ENCODE measurements around the gene SHH. TPM values are rescaled to one million over a fixed set of nuclear protein-coding genes. Genes with fewer than 3 reads are reported as not detected.

SHH gene
- total RNA-seq, 1 experiment from 2014 or later: 4.7 TPM

DNA sequence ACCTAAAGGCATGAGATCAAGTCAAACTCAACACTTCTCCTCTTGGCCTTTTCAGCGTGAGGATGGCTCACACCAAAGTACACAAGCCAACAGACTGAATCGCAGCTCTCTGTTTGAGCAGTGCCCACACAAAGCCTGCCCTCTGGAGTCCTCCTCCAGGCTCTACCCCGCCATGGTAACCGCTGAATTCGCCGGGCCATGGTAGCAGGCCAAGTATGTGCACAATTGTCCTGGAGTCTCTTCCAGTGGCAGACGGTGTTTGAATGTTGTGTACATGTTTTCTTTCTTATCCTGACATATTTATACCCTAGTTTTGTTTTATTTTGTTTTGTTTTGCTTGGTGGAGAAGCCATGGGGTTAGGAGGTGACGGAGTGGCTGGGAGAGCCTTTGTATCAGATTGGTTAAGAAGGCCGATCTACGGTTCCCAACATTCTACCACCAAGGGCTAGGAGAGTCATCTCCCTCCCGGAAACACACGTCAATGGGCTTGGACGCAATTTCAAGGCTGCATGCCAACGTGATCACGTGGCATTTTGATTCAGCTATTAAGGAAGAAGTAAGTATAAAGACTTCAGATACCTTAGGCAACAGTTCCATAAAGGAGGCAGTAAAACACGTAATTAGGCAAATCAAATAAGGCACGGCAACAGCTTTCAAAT lies 12.1 kb upstream of the SHH start:
- H3K4me1 Mint-ChIP-seq (ENCODE audit: low read depth, unreplicated experiment): no peaks in the 10 kb centered on the region
- ChIA-PET POLR2A (no interaction called here), CTCF (no interaction called here)
- no peaks in the 10 kb centered on the region for H3K27me3 Mint-ChIP-seq (ENCODE audit: insufficient read depth, unreplicated experiment)
- no peak overlapping the region for H3K27ac Mint-ChIP-seq (ENCODE audit: unreplicated experiment)
- no peak for TF ChIP-seq CTCF (IDR thresholded peaks at IDR 0.05; ENCODE audit: insufficient read depth in 1 of 2, low read depth in 1 of 2, low read length in 1 of 2, severe bottlenecking in 1 of 2, unreplicated experiment in 1 of 2)
- no peak for DNase-seq
- BruUV-seq (replicated peaks): no TSS peak
- H3K4me3 Mint-ChIP-seq (ENCODE audit: unreplicated experiment): no peak overlapping the region
- intact Hi-C loops (cut with micrococcal nuclease; ENCODE audit: unreplicated experiment): no loop called here
- Histone ChIP-seq H3K36me3 (ENCODE audit: control insufficient read depth, insufficient read depth, low read length) (no peaks in the 10 kb centered on the region), H3K4me1 (peaks cover 4% of the 10 kb centered on the region; the same call in 1 of the 2 replicates), H3K4me3 (ENCODE audit: low read depth, low read length) (no peak overlapping the region), H3K27me3 (replicated peaks; ENCODE audit: control insufficient read depth, insufficient read depth, low read length) (no peaks in the 10 kb centered on the region), H3K9me3 (no peaks in the 10 kb centered on the region)
- H3K36me3 Mint-ChIP-seq (ENCODE audit: insufficient read depth, unreplicated experiment): no peaks in the 10 kb centered on the region
- H3K9me3 Mint-ChIP-seq (ENCODE audit: unreplicated experiment): no peaks in the 10 kb centered on the region

- no peaks in the 10 kb centered on the region for H3K27me3 Mint-ChIP-seq (ENCODE audit: insufficient read depth, unreplicated experiment)
- H3K4me3 Mint-ChIP-seq (ENCODE audit: unreplicated experiment): no peak overlapping the region
- no peaks in the 10 kb centered on the region for H3K36me3 Mint-ChIP-seq (ENCODE audit: insufficient read depth, unreplicated experiment)
- ChIA-PET POLR2A (no interaction called here), CTCF (interaction anchor here (1.0 kb wide), 1 partner anchor 236 kb away, joined by 3 read pairs; no protein-coding TSS in a partner anchor)
- H3K4me1 ChIP-seq: peaks cover 4% of the 10 kb centered on the region; the same call in 1 of the 2 replicates
- H3K27ac Mint-ChIP-seq (ENCODE audit: unreplicated experiment): no peak overlapping the region
- no peaks in the 10 kb centered on the region for H3K9me3 ChIP-seq
- no peaks in the 10 kb centered on the region for H3K27me3 ChIP-seq (replicated peaks; ENCODE audit: control insufficient read depth, insufficient read depth, low read length)
- H3K4me3 ChIP-seq (ENCODE audit: low read depth, low read length): no peak overlapping the region
- H3K36me3 ChIP-seq (ENCODE audit: control insufficient read depth, insufficient read depth, low read length): no peaks in the 10 kb centered on the region
- no peaks in the 10 kb centered on the region for H3K4me1 Mint-ChIP-seq (ENCODE audit: low read depth, unreplicated experiment)
- BruUV-seq (replicated peaks): no TSS peak
- intact Hi-C loops (cut with micrococcal nuclease; ENCODE audit: unreplicated experiment): no loop called here
- no peak for TF ChIP-seq CTCF (IDR thresholded peaks at IDR 0.05; ENCODE audit: insufficient read depth in 1 of 2, low read depth in 1 of 2, low read length in 1 of 2, severe bottlenecking in 1 of 2, unreplicated experiment in 1 of 2)
- DNase-seq: no peak
- no peaks in the 10 kb centered on the region for H3K9me3 Mint-ChIP-seq (ENCODE audit: unreplicated experiment)
Measured at GRCh38 chr7:155821851-155822250, 9.6 kb upstream of the SHH start.

DNA sequence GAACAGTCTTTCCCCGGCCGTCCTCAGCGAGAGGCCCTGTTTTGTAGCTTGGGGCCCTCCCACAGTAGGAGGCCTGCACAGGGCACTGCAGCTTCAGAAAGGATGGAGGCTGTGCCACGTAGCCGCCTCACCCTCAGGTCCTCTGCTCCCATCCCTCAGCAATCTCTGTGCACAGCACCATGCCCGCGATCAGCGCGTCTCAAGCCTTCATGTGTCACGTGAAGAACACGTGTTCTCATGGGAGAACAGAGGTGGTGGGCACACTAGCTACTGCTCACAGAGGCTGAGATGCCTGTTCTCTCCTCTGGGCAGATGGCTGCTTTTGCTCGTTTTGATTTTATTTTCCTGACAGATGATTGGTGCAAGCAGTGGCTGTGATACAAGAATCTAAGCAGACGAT lies 8.5 kb upstream of the SHH start:
- TF ChIP-seq CTCF (IDR thresholded peaks at IDR 0.05; ENCODE audit: insufficient read depth in 1 of 2, low read depth in 1 of 2, low read length in 1 of 2, severe bottlenecking in 1 of 2, unreplicated experiment in 1 of 2): no peak
- CTCF ChIA-PET: interaction anchor here (1.0 kb wide), 1 partner anchor 237 kb away, joined by 3 read pairs; no protein-coding TSS in a partner anchor
- BruUV-seq (replicated peaks): no TSS peak
- no peaks in the 10 kb centered on the region for H3K36me3 ChIP-seq (ENCODE audit: control insufficient read depth, insufficient read depth, low read length)
- H3K4me1 ChIP-seq: no peaks in the 10 kb centered on the region
- DNase-seq: no peak
- no peak overlapping the region for H3K27ac Mint-ChIP-seq (ENCODE audit: unreplicated experiment)
- no peaks in the 10 kb centered on the region for H3K27me3 Mint-ChIP-seq (ENCODE audit: insufficient read depth, unreplicated experiment)
- H3K27me3 ChIP-seq (replicated peaks; ENCODE audit: control insufficient read depth, insufficient read depth, low read length): no peaks in the 10 kb centered on the region
- no peak overlapping the region for H3K4me3 ChIP-seq (ENCODE audit: low read depth, low read length)
- no peaks in the 10 kb centered on the region for H3K9me3 ChIP-seq
- H3K4me3 Mint-ChIP-seq (ENCODE audit: unreplicated experiment): no peak overlapping the region
- intact Hi-C loops (cut with micrococcal nuclease; ENCODE audit: unreplicated experiment): no loop called here
- peaks cover under 1% of the 10 kb centered on the region for H3K4me1 Mint-ChIP-seq (ENCODE audit: low read depth, unreplicated experiment)
- POLR2A ChIA-PET: no interaction called here
- H3K36me3 Mint-ChIP-seq (ENCODE audit: insufficient read depth, unreplicated experiment): no peaks in the 10 kb centered on the region
- no peaks in the 10 kb centered on the region for H3K9me3 Mint-ChIP-seq (ENCODE audit: unreplicated experiment)
